Measurements from ENCODE around the gene CCDC170. TPM values are rescaled to one million over a fixed set of nuclear protein-coding genes. Genes with fewer than 3 reads are reported as not detected.

The CCDC170 gene
- total RNA-seq, 4 donors from 2014 or later = 1.5 to 6.2 (median 5.2) TPM; not detected in 1

DNA sequence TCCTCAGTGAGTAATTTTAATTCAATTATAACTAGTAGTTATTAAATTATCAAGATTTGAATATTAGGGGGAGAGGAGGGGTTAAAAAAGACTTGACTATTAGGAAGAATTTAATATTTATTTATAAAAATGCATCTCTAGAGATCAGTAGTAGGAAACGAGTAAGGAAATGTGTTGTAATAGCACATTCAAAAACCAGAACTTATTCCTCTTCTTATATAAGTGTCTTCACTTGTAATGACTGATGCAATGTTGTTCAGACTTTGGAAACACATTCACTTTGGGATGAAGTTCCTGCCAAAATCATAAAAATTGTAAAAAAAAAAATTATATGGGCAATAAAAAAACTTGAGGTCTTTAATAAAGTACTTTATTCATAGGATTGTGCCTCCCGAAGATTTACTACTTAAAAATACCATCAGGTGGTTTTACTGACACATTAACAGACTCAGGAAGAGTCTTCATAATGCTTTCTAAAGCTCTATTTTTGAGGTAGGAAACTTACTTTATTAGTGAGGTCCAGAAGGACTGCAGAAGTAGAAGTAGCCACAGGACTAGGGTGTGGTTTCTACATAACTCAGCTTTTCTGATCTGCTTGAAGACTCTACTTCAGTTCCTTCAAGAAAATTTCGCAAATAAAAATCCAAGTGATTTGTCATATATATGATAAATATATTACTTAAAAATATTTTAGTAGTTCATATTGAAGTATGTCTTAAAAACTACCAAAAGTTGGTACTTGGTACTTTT lies 59.8 kb downstream of the CCDC170 start:
- DNase-seq = no peak
- Histone ChIP-seq H3K27me3 (no peaks in the 10 kb centered on the region), H3K27ac (no peak overlapping the region), H3K4me1 (no peaks in the 10 kb centered on the region), H3K36me3 (no peaks in the 10 kb centered on the region), H3K9me3 (no peaks in the 10 kb centered on the region), H3K4me3 (no peak overlapping the region)
- WGBS, 2 donors (ENCODE audit: low coverage in 1 of 2) = 59 to 61% methylated on average over 3 of the region's 3 CpGs
- in situ Hi-C loops (cut with MboI; ENCODE audit: low pct_ligation_motif_present in 1 of 4, low pct_unique_long_range_greater_than_20kb in 1 of 4, low sequenced_read_pairs in 3 of 4) (no loop called here), intact Hi-C loops (cut with DNase I; ENCODE audit: low total_unique reads) (no loop called here)
- TF ChIP-seq, protein P1, sequence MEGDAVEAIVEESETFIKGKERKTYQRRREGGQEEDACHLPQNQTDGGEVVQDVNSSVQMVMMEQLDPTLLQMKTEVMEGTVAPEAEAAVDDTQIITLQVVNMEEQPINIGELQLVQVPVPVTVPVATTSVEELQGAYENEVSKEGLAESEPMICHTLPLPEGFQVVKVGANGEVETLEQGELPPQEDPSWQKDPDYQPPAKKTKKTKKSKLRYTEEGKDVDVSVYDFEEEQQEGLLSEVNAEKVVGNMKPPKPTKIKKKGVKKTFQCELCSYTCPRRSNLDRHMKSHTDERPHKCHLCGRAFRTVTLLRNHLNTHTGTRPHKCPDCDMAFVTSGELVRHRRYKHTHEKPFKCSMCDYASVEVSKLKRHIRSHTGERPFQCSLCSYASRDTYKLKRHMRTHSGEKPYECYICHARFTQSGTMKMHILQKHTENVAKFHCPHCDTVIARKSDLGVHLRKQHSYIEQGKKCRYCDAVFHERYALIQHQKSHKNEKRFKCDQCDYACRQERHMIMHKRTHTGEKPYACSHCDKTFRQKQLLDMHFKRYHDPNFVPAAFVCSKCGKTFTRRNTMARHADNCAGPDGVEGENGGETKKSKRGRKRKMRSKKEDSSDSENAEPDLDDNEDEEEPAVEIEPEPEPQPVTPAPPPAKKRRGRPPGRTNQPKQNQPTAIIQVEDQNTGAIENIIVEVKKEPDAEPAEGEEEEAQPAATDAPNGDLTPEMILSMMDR (IDR thresholded peaks at IDR 0.05) = no peak
- no peak for TF ChIP-seq POLR2A (IDR thresholded peaks at IDR 0.05)
- TF ChIP-seq EP300 (IDR thresholded peaks at IDR 0.05; ENCODE audit: low read depth) = no peak
- no peak for TF ChIP-seq POLR2AphosphoS5 (IDR thresholded peaks at IDR 0.05)

GRCh38 chr6:151561238-151561637 lies 67.4 kb downstream of the CCDC170 start:
- in situ Hi-C loops (cut with MboI; ENCODE audit: low pct_ligation_motif_present in 1 of 4, low pct_unique_long_range_greater_than_20kb in 1 of 4, low sequenced_read_pairs in 3 of 4) (no loop called here), intact Hi-C loops (cut with DNase I; ENCODE audit: low total_unique reads) (no loop called here)
- Histone ChIP-seq H3K9me3 (peaks cover 20 to 22% of the 10 kb centered on the region in 2 donors), H3K4me1 (no peaks in the 10 kb centered on the region), H3K4me3 (no peak overlapping the region), H3K36me3 (peaks cover 0 to 4% (median 0%) of the 10 kb centered on the region in 4 donors), H3K27ac (no peak overlapping the region), H3K27me3 (no peaks in the 10 kb centered on the region)
- TF ChIP-seq POLR2AphosphoS5 (IDR thresholded peaks at IDR 0.05) (no peak), POLR2A (IDR thresholded peaks at IDR 0.05) (no peak)
- no peak for DNase-seq

GRCh38 chr6:151564654-151565053 lies 70.8 kb downstream of the CCDC170 start:
- Histone ChIP-seq H3K36me3 (peaks cover 0 to 4% (median 0%) of the 10 kb centered on the region in 4 donors), H3K4me1 (no peaks in the 10 kb centered on the region), H3K4me3 (no peak overlapping the region), H3K9me3 (peaks cover 20 to 22% of the 10 kb centered on the region in 2 donors), H3K27me3 (no peaks in the 10 kb centered on the region), H3K27ac (no peak overlapping the region)
- TF ChIP-seq POLR2AphosphoS5 (IDR thresholded peaks at IDR 0.05) = no peak
- WGBS, 2 donors (ENCODE audit: low coverage in 1 of 2) = 68% methylated on average over 4 of the region's 4 CpGs; no CpG with 5 or more reads in 1 of the 2 donors
- DNase-seq = no peak
- intact Hi-C loops (cut with DNase I; ENCODE audit: low total_unique reads) = no loop called here
- in situ Hi-C loops (cut with MboI; ENCODE audit: low pct_ligation_motif_present in 1 of 4, low pct_unique_long_range_greater_than_20kb in 1 of 4, low sequenced_read_pairs in 3 of 4) = no loop called here

GRCh38 chr6:151565940-151566339 lies 72.1 kb downstream of the CCDC170 start:
- Histone ChIP-seq H3K4me3 (no peak overlapping the region), H3K9me3 (peaks cover 11 to 16% of the 10 kb centered on the region in 2 donors), H3K27ac (no peak overlapping the region), H3K36me3 (peaks cover 0 to 4% (median 0%) of the 10 kb centered on the region in 4 donors), H3K27me3 (no peaks in the 10 kb centered on the region), H3K4me1 (no peaks in the 10 kb centered on the region)
- in situ Hi-C loops (cut with MboI; ENCODE audit: low pct_ligation_motif_present in 1 of 4, low pct_unique_long_range_greater_than_20kb in 1 of 4, low sequenced_read_pairs in 3 of 4) = no loop called here
- intact Hi-C loops (cut with DNase I; ENCODE audit: low total_unique reads) = no loop called here
- 60 to 78% methylated on average over 1 of the region's 1 CpG for WGBS, 2 donors (ENCODE audit: low coverage in 1 of 2)
- DNase-seq = no peak
- TF ChIP-seq POLR2AphosphoS5 (IDR thresholded peaks at IDR 0.05) (no peak), POLR2A (IDR thresholded peaks at IDR 0.05) (no peak)

DNA sequence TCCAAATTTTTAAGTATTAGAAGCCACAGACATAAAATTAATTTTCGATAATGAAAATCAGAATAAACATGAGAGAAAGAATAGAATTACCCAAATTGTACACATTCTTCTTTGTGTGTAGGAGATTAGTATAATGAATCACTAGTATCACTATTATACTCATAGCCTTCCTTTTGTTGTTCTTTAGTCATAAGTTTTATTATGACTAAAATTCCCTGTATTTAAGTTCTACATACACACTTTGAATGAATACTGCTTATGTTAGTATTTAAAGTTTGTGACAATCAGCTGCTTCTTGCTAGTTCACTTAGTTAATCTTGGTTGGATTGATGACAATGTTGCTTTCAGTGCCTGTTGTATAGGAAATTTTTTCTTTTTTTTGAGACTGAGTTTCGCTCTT lies 72.7 kb downstream of the CCDC170 start:
- Histone ChIP-seq H3K9me3 (peaks cover 6 to 10% of the 10 kb centered on the region in 2 donors), H3K4me1 (no peaks in the 10 kb centered on the region), H3K4me3 (no peak overlapping the region), H3K27ac (no peak overlapping the region), H3K27me3 (no peaks in the 10 kb centered on the region), H3K36me3 (peaks cover 0 to 4% (median 0%) of the 10 kb centered on the region in 4 donors)
- TF ChIP-seq POLR2A (IDR thresholded peaks at IDR 0.05) (no peak), POLR2AphosphoS5 (IDR thresholded peaks at IDR 0.05) (no peak), EP300 (IDR thresholded peaks at IDR 0.05; ENCODE audit: low read depth) (no peak)
- TF ChIP-seq, protein P1 (IDR thresholded peaks at IDR 0.05) = no peak
- WGBS, 2 donors (ENCODE audit: low coverage in 1 of 2) = 44 to 50% methylated on average over 2 of the region's 2 CpGs
- intact Hi-C loops (cut with DNase I; ENCODE audit: low total_unique reads) (no loop called here), in situ Hi-C loops (cut with MboI; ENCODE audit: low pct_ligation_motif_present in 1 of 4, low pct_unique_long_range_greater_than_20kb in 1 of 4, low sequenced_read_pairs in 3 of 4) (no loop called here)
- no peak for DNase-seq
